Measurements from ENCODE around the gene GPR141. TPM values are rescaled to one million over a fixed set of nuclear protein-coding genes. Genes with fewer than 3 reads are reported as not detected.

Gene GPR141
- total RNA-seq, 4 donors from 2014 or later, result 0.65 to 4.9 (median 1.1) TPM

DNA sequence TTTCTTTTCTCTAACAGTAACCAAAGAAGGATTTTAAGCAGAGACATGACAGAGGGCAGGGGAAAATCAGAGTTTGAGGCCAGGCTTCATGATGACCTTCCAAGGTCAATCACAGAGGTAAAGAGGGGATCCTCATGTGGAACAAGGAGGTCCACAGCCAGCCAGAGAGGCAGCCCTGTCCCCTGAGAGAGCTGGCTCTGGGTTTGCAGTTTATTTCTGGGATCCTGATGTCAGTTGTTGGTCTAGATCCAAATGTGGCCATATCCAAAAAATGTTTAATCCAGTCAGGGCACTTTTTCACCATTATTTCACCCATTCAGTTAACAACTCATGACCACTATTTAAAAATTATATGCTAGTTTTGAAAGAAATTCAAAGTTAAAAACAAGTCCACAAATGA lies 45.6 kb downstream of the GPR141 start:
- no peak for DNase-seq (ENCODE audit: low spot score)
- no peak for ATAC-seq (ENCODE audit: low FRiP score)
- TF ChIP-seq, protein P1, sequence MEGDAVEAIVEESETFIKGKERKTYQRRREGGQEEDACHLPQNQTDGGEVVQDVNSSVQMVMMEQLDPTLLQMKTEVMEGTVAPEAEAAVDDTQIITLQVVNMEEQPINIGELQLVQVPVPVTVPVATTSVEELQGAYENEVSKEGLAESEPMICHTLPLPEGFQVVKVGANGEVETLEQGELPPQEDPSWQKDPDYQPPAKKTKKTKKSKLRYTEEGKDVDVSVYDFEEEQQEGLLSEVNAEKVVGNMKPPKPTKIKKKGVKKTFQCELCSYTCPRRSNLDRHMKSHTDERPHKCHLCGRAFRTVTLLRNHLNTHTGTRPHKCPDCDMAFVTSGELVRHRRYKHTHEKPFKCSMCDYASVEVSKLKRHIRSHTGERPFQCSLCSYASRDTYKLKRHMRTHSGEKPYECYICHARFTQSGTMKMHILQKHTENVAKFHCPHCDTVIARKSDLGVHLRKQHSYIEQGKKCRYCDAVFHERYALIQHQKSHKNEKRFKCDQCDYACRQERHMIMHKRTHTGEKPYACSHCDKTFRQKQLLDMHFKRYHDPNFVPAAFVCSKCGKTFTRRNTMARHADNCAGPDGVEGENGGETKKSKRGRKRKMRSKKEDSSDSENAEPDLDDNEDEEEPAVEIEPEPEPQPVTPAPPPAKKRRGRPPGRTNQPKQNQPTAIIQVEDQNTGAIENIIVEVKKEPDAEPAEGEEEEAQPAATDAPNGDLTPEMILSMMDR (IDR thresholded peaks at IDR 0.05), result no peak

DNA sequence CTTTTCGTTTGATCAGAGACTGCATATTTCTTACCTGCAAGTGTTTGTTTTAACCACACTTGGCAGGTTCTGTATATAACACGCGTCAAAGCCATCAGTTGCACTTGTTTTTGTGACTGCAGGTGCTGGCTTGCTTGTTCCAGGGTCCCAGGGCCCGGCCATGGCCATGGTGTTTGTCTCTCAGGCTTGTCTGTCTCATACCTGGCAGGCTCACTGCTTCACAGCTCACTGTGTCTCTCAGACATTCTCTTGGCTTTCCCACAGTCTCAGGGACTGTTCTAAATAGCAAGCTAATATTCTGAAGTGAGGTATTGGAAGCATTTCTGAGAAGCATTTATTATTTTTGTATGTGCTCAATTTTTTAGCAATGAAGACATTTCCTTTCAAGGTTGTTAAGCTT lies 46.9 kb downstream of the GPR141 start:
- DNase-seq (ENCODE audit: low spot score), result no peak
- no peak for ATAC-seq (ENCODE audit: low FRiP score)
- TF ChIP-seq, protein P1 (IDR thresholded peaks at IDR 0.05), result no peak

DNA sequence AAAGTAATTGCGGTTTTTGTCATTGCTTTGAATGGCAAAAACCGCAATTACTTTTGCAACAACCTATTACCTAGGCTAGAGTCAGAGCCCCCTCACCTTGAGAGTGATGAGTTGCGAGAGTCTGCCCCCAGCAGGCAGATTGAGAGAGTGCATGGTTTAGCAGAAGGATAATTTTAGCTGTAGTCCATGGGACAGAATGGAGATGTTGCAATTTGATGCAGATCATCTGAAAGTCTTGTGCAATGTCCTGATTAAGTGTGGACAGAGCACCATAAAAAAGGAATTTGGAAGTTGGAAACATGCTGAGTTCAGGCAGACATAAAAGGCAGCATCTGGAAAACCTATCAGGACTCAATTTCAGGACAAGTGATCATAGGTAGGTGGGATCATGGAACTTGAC lies 48.7 kb downstream of the GPR141 start:
- TF ChIP-seq, protein P1 (IDR thresholded peaks at IDR 0.05), result no peak
- DNase-seq (ENCODE audit: low spot score) (no peak), ATAC-seq (ENCODE audit: low FRiP score) (peak; percentile 83)

DNA sequence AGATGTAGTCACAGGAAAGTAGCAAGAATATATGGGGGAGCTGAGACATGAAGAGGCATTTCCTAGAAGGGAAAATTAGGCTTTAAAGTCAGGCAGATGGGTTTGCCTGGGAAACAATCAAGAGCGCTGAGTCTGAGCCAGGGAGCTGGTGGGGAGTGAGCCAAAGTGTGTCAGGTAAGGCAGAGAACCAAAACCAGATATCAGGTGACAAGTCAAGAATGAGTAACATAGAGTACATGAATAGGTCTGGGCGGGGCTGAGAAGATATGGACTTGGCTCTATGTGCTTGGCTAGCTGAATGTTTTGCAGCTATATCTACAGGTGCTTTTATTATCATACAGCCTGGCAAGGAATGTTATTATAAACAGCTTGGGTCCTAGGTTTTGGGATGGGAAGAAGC lies 49.3 kb downstream of the GPR141 start:
- no peak for ATAC-seq (ENCODE audit: low FRiP score)
- TF ChIP-seq, protein P1 (IDR thresholded peaks at IDR 0.05), result no peak
- no peak for DNase-seq (ENCODE audit: low spot score)

DNA sequence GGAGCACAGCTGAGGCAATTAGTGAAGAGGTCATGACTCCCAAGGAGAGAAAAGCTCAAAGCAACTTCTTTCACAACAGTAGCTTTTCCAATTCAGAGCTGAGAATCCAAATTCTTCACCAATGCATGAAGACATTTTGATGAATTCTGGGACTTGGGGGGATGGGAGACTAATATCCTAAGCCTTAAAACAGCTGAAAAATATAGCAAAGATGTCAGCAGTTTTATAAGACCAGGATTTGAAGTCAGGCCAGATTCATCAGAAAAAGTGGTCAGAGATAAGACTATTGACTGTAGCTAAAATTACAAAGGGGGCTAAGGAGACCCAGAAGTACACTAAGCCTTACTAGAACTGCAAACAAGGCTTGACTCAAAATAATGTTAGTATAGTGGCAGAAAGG lies 51.6 kb downstream of the GPR141 start:
- TF ChIP-seq, protein P1 (IDR thresholded peaks at IDR 0.05), result no peak
- DNase-seq (ENCODE audit: low spot score), result no peak
- no peak for ATAC-seq (ENCODE audit: low FRiP score)

DNA sequence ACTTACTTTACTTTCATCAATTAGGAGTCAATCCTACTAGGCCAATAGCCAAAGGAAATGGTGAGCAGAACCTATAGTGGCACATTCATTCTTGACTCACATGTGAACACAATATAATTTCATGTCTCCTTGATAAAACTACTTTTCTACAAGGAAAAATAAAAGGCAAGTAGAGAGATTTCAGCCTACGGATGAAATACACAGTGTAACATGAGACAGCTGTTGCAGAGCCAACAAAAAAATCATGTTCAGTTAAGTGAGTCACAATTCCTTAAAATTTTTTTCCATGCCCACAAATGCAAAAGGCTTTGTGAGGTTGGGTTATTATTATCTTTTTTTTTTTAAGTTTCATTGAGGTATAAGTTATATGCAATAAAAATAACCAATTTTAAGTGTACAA lies 54.8 kb downstream of the GPR141 start:
- DNase-seq (ENCODE audit: low spot score) (no peak), ATAC-seq (ENCODE audit: low FRiP score) (no peak)

DNA sequence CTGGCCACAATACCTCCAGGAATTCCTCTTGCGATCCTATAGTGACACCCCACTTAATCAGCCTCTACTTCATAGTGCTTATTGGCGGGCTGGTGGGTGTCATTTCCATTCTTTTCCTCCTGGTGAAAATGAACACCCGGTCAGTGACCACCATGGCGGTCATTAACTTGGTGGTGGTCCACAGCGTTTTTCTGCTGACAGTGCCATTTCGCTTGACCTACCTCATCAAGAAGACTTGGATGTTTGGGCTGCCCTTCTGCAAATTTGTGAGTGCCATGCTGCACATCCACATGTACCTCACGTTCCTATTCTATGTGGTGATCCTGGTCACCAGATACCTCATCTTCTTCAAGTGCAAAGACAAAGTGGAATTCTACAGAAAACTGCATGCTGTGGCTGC lies 56.8 kb downstream of the GPR141 start:
- DNase-seq (ENCODE audit: low spot score), result no peak
- no peak for ATAC-seq (ENCODE audit: low FRiP score)
- TF ChIP-seq, protein P1 (IDR thresholded peaks at IDR 0.05), result no peak

More for the DNA sequence above, 54.8 kb downstream of the GPR141 start:
- TF ChIP-seq, protein P1 (IDR thresholded peaks at IDR 0.05), result no peak

All from omental fat pad (tissue), 4 donors.